ENCODE data around the gene KLHL8.

Gene KLHL8

DNA sequence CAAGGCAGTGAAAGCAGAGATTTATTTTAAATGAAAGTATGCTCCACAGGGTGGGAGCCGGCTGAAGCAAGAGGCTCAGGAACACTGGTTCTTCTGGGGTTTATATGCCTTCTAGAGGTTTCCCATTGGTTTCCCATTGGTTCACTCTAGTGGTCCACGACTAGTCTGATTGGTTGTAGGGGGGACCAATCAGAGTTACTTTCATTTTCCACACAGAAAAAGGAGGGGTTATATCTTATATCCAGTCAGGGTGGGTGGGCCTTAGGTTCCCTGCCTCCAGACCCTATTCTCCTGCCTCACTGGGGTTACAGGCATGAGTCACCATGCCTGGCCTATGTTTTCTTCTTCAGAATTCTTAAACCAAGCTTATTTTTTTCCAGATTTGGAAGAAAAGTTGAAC is 101.6 kb downstream of the KLHL8 start:
- DNase-seq: no peak

DNA sequence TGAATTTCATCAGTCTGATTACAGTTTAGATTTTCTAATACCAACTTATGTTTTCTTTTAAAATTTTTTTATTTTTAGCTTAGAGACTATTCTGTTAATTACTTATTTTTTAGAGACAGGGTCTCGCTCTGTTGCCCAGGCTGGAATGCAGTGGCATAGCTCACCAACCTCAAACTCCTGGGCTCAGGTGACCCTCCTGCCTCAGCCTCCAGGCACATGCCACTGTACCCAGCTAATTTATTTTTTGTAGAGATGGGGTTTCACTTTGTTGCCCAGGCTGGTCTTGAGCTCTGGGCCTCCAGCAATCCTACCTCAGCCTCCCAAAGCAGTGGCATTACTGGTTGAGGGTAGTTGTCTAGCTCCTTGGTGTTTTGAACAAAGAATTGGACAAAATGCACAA is 102.0 kb downstream of the KLHL8 start:
- DNase-seq: no peak

DNA sequence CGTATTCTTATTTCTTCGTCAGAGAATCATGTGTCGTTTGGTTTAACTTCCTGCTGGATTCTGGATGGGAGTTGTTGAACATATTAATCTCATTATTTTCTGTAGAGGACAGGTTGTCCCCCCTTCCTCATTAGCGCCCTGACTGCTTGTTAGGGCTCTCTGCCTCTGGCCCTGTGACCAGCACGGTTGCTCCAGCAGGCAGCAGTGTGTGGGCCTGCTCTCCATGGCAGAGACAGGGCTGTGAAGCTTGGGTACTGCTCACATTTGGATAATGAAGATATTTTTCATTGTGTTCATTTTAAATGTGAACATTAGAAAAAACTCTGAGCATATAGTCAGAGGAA is 102.7 kb downstream of the KLHL8 start:
- DNase-seq: no peak

DNA sequence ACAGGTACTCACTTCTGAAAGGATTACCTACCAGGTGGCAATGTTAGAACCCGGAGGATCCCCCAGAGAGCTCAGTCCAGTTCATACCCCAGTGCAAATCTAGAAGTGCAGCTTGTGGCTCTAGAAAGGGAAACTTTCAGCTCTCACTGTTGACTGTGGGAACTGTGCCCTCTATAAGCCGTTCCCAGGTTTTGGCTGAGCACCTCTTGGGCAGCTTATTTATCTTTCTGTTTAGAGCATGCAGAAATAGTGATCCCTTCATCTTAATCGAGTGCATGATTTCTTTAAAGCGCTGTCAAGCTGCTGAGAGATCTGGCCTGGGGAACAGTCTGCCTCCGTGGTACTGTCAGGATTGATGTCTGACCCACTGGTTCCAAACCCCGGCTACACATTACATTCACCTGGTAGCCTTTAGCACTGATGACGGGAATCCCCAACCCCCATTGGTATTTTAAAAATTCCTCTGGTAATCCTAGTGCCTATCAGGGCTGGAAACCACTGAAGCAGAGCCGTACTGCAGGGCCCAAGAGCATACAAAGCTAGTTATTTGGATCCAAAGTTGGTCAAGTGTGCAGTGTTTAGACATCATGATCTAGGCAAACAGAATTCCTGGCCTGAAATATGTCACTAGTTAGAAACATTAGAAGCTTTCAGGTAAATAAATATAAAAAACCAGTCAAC is 103.2 kb downstream of the KLHL8 start:
- no peak for DNase-seq

DNA sequence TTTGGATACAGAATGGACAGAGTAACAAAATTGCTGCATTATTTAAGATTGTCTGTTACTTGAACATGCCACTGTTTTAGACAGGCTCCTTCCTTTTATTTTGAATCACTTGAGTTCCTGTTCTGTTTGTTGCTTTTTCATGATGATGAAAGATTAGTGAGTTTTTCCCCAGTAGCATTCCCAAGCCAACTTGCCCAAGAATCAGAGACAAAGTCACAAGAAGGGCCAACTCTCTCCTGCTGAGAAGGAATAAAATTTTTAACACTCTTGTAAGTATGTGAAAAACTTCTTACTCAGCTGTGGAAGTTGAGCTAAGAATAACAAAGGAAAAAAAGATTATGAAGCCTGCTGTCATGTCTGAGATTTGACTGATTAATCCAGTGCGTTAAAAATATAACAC is 104.2 kb downstream of the KLHL8 start:
- no peak for DNase-seq

DNA sequence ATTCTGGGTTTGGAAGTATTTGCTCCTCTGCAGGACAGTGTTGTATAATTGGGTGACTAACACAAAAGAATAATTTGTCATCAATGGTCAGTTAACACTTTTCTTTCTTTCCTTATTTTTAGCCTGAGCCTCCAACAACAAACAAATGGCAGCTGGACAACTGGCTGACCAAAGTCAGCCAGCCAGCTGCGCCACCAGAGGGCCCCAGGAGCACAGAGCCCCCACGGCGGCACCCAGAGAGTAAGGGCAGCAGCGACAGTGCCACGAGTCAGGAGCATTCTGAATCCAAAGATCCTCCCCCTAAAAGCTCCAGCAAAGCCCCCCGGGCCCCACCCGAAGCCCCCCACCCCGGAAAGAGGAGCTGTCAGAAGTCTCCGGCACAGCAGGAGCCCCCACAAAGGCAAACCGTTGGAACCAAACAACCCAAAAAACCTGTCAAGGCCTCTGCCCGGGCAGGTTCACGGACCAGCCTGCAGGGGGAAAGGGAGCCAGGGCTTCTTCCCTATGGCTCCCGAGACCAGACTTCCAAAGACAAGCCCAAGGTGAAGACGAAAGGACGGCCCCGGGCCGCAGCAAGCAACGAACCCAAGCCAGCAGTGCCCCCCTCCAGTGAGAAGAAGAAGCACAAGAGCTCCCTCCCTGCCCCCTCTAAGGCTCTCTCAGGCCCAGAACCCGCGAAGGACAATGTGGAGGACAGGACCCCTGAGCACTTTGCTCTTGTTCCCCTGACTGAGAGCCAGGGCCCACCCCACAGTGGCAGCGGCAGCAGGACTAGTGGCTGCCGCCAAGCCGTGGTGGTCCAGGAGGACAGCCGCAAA is 106.0 kb downstream of the KLHL8 start:
- DNase-seq: no peak

DNA sequence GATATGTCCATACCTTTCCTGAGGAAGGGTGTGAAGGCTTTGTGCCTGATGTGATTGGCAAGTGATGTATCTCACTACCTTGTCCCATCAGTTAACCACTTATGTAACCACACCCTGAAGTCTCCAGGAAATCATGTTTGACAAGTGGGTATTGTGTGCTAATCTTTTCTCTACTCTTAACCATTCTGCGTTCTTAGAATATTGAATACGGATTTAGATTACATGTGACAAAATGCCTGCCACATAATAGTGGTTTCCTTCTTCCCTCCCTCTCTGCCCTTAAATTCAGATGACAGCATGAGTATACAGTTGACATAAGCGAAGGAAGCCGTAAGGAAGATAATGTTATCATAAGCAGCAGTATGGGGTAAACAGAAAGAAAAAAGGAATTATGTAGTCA is 108.4 kb downstream of the KLHL8 start:
- DNase-seq: no peak

All from central memory CD4-positive, alpha-beta T cell (primary cell).